Lung (tissue), 12 donors: Measurements from ENCODE around the gene LY6G5B. TPM values are rescaled to one million over a fixed set of nuclear protein-coding genes. Genes with fewer than 3 reads are reported as not detected.

Experiments used
- ATAC-seq: fragments of 200-7000 bp; cut with Tn5 transposase; one replicate; pipeline ENCODE4 v1.9.1; 2020; ENCODE audit warnings: moderate number of reproducible peaks; ENCODE audit not compliant: insufficient read depth, low FRiP score
- DNase-seq, 3 donors: peaks; one replicate each; pipeline ENCODE4 v3.0.0-alpha.2; 2013 to 2017
- H3K27ac ChIP-seq, 2 donors: one replicate each; pipeline ENCODE4 v1.5.1; 2013; ENCODE audit warnings: mild to moderate bottlenecking in 2 of 2, moderate library complexity in 2 of 2, control low read depth in 1 of 2, inconsistent platforms in 1 of 2, low read depth in 1 of 2, low read length in 1 of 2
- H3K27me3 ChIP-seq, 3 donors: one replicate each; pipeline ENCODE4 v1.5.1; 2013; ENCODE audit warnings: low read length in 2 of 3; ENCODE audit not compliant: control insufficient read depth in 3 of 3, insufficient read depth in 3 of 3
- H3K36me3 ChIP-seq, 4 donors: one replicate each; pipeline ENCODE4 v1.5.1; 2013; ENCODE audit warnings: low read length in 4 of 4, mild to moderate bottlenecking in 1 of 4, moderate library complexity in 1 of 4; ENCODE audit not compliant: control insufficient read depth in 4 of 4, insufficient read depth in 4 of 4
- H3K4me1 ChIP-seq, 5 donors: one replicate each; pipeline ENCODE4 v1.5.1; 2013; ENCODE audit warnings: low read length in 5 of 5, mild to moderate bottlenecking in 2 of 5, moderate library complexity in 1 of 5; ENCODE audit not compliant: control insufficient read depth in 5 of 5, insufficient read depth in 5 of 5
- H3K4me3 ChIP-seq: one replicate; pipeline ENCODE4 v1.5.1; 2013; ENCODE audit warnings: mild to moderate bottlenecking, control low read depth, moderate library complexity
- H3K9ac ChIP-seq, 2 donors: one replicate each; pipeline ENCODE4 v1.5.1; 2013; ENCODE audit warnings: low read length in 2 of 2, control low read depth in 1 of 2; ENCODE audit not compliant: insufficient read depth in 1 of 2
- H3K9me3 ChIP-seq, 4 donors: one replicate each; pipeline ENCODE4 v1.5.1; 2013; ENCODE audit warnings: low read length in 3 of 4, mild to moderate bottlenecking in 1 of 4, moderate library complexity in 1 of 4; ENCODE audit not compliant: control insufficient read depth in 4 of 4, insufficient read depth in 3 of 4
- WGBS, 2 donors: extraction: QIAGEN DNeasy Blood & Tissue Kit; methylation state at CpG; one replicate each; pipeline ENCODE4 v1.1.7; 2013; 5-methylcytosine and 5-hydroxymethylcytosine counted together
- polyA plus RNA-seq, 2 donors: library from polyadenylated mRNA; stranded (reverse); fragments of 200-250 nt; gene quantifications; one replicate each; pipeline ENCODE4 v1.2.1, GENCODE V29; 2013
- total RNA-seq, 2 donors: library from RNA; depleted of rRNA in 1 of 2; stranded (reverse); fragments of >200 nt in 1 of 2; gene quantifications; one replicate each; pipeline ENCODE4 v1.2.1, GENCODE V29; 2014 to 2021
- TF ChIP-seq, protein P1 (sequence below): IDR thresholded peaks from 2 replicates; pipeline ENCODE4 v1.5.1; 2012; ENCODE audit warnings: mild to moderate bottlenecking; ENCODE audit errors: control extremely low read depth, extremely low read depth
- donor health status: control.
- donor health status: control.
- donor health status: Bipolar disorder and iron deficiency.
- donor health status: healthy.
- donor health status: DM: yes; HTN: yes; CAD: no.

LY6G5B gene
- total and polyA plus RNA-seq, 4 donors, result 5.7 to 13.7 (median 8.2) TPM

DNA sequence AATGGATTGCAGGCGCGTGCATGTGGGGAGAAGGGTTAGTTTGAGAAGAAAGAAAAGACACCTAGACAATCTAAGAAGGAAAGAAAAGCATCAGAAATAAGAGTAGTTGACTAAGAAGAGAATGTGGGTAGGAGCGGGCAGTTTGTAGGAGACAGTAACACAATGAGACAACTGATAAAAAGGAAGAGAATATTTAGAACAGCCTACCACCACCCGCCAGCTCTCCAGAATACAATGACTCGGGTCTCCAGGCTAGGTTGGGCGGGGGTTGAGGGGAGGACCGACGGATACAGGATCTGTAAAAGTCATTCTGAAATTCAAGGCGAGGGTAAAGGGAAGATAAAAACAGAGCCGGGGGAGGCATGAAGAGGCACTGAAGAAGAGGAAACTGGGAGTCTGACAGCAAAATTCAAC is 32.6 kb downstream of the LY6G5B start:
- Histone ChIP-seq H3K27ac (peak overlapping the region; percentile 97 to 98), H3K27me3 (no peaks in the 10 kb centered on the region), H3K9me3 (no peaks in the 10 kb centered on the region), H3K9ac (peak overlapping the region; percentile 88 to 99), H3K4me3 (peak overlapping the region; percentile 69), H3K36me3 (peaks cover 0 to 14% (median 8%) of the 10 kb centered on the region in 4 donors), H3K4me1 (peaks cover 7 to 14% (median 10%) of the 10 kb centered on the region in 5 donors)
- WGBS, 2 donors, result 1% methylated on average over 10 of the region's 10 CpGs
- DNase-seq (no peak), ATAC-seq (no peak)
- TF ChIP-seq, protein P1, sequence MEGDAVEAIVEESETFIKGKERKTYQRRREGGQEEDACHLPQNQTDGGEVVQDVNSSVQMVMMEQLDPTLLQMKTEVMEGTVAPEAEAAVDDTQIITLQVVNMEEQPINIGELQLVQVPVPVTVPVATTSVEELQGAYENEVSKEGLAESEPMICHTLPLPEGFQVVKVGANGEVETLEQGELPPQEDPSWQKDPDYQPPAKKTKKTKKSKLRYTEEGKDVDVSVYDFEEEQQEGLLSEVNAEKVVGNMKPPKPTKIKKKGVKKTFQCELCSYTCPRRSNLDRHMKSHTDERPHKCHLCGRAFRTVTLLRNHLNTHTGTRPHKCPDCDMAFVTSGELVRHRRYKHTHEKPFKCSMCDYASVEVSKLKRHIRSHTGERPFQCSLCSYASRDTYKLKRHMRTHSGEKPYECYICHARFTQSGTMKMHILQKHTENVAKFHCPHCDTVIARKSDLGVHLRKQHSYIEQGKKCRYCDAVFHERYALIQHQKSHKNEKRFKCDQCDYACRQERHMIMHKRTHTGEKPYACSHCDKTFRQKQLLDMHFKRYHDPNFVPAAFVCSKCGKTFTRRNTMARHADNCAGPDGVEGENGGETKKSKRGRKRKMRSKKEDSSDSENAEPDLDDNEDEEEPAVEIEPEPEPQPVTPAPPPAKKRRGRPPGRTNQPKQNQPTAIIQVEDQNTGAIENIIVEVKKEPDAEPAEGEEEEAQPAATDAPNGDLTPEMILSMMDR, result no peak

- ATAC-seq (peak; percentile 98), DNase-seq (peak; percentile 99 to 100 (median 99))
- Histone ChIP-seq H3K4me3 (peak within 1 kb of the TSS; percentile 69), H3K9me3 (no peaks in the 10 kb centered on the region), H3K27me3 (no peaks in the 10 kb centered on the region), H3K4me1 (peaks cover 6 to 14% (median 10%) of the 10 kb centered on the region in 5 donors), H3K36me3 (peaks cover 0 to 12% (median 6%) of the 10 kb centered on the region in 4 donors), H3K9ac (peak within 1 kb of the TSS; percentile 88 to 99), H3K27ac (peak within 1 kb of the TSS; percentile 97 to 98)
- 1% methylated on average over 54 of the region's 54 CpGs for WGBS, 2 donors
- TF ChIP-seq, protein P1, result peak; percentile 9
Measured at GRCh38 chr6:31702819-31703716, 33.3 kb downstream of the LY6G5B start, which contains the start of gene ABHD16A. Gene ABHD16A (minus strand): TSS chr6:31703324. CDS start chr6:31703281, 43 bp downstream.

DNA sequence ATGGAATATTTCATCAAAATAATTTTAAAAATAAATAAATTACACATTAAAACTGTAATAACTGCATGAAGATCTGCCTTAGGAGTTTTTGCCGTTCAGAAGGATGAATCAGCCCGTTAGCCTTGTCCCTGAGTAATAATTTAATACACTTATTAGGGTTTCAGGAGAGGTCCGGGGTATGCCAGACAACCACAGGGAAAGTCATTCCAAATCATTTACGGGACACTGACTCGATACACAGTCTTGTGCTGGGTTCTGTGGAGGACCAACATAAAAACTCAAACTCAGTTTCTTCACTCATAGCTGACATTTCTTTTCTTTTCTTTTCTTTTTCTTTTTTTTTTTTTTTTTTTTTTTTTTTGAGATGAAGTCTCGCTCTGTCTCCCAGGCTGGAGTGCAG is 36.2 kb downstream of the LY6G5B start:
- H3K27me3 ChIP-seq, result no peaks in the 10 kb centered on the region
- WGBS, 2 donors, result 94 to 96% methylated on average over 6 of the region's 6 CpGs
- ATAC-seq (no peak), DNase-seq (no peak)
- H3K9me3 ChIP-seq, result no peaks in the 10 kb centered on the region
- TF ChIP-seq, protein P1, result no peak
- peaks cover 0 to under 1% (median under 1%) of the 10 kb centered on the region in 4 donors for H3K36me3 ChIP-seq
- H3K4me3 ChIP-seq, result no peak overlapping the region
- H3K4me1 ChIP-seq, result peaks cover 6 to 13% (median 9%) of the 10 kb centered on the region in 5 donors
- H3K27ac ChIP-seq, result no peak overlapping the region
- no peak overlapping the region for H3K9ac ChIP-seq
